OCI-LY7 (cell line): Measurements from ENCODE around the gene SNX24. TPM values are rescaled to one million over a fixed set of nuclear protein-coding genes. Genes with fewer than 3 reads are reported as not detected.

Experiments used
- BruUV-seq: library from RNA; stranded (reverse); fragments of 400-500 nt; replicated peaks from 2 replicates; lab custom pipeline; 2021; lab: Mats Ljungman, UMichigan
- CTCF ChIA-PET: fragments of 300-600 bp; sonication (Branson Sonifier 250); formaldehyde crosslinking; loops from one replicate; lab custom pipeline; 2022; ENCODE audit warnings: antibody characterized with exemption; ENCODE audit not compliant: unreplicated experiment; lab: Charles Lee
- POLR2A ChIA-PET: fragments of 300-600 bp; sonication (Branson Sonifier 250); formaldehyde crosslinking; loops from one replicate; lab custom pipeline; 2022; ENCODE audit warnings: antibody characterized with exemption; lab: Charles Lee
- DNase-seq: peaks from one replicate; pipeline ENCODE4 v3.0.0-alpha.2; 2015; ENCODE audit warnings: low spot score
- H2AFZ ChIP-seq: fragments of 200-600 bp; sonication (generic), shearing (Covaris generic); 2 replicates; pipeline ENCODE4 v1.6.1; 2014; ENCODE audit warnings: mild to moderate bottlenecking, antibody characterized with exemption, low read length, moderate library complexity
- H3K27ac ChIP-seq: fragments of 200-600 bp; sonication (generic); 2 replicates; pipeline ENCODE4 v1.5.1; 2014; ENCODE audit warnings: mixed run types, low read depth, mild to moderate bottlenecking, moderate library complexity, low read length, inconsistent platforms; ENCODE audit not compliant: poor library complexity, severe bottlenecking
- H3K36me3 ChIP-seq: fragments of 200-600 bp; sonication (generic); 2 replicates; pipeline ENCODE4 v1.6.1; 2014; ENCODE audit warnings: mild to moderate bottlenecking, antibody characterized with exemption, low read length, moderate library complexity, mixed read lengths; ENCODE audit not compliant: insufficient read depth
- H3K4me1 ChIP-seq: fragments of 200-600 bp; sonication (generic); 2 replicates; pipeline ENCODE4 v1.5.1; 2014; ENCODE audit warnings: mild to moderate bottlenecking, low read length; ENCODE audit not compliant: insufficient read depth, poor library complexity, severe bottlenecking
- H3K4me2 ChIP-seq: fragments of 200-600 bp; sonication (generic); 2 replicates; pipeline ENCODE4 v1.6.1; 2014; ENCODE audit warnings: mild to moderate bottlenecking, low read length
- H3K4me3 ChIP-seq: fragments of 200-600 bp; sonication (generic); 2 replicates; pipeline ENCODE4 v1.5.1; 2014; ENCODE audit warnings: mild to moderate bottlenecking, low read depth, low read length; ENCODE audit not compliant: poor library complexity, severe bottlenecking
- H3K79me2 ChIP-seq: fragments of 200-600 bp; sonication (generic); 2 replicates; pipeline ENCODE4 v1.6.1; 2016; ENCODE audit warnings: low read depth, mild to moderate bottlenecking, low read length, moderate library complexity, mixed read lengths; ENCODE audit not compliant: insufficient read depth
- H3K9me2 ChIP-seq: fragments of 200-600 bp; sonication (generic); 2 replicates; pipeline ENCODE4 v1.6.1; 2016; ENCODE audit warnings: mild to moderate bottlenecking, low read length, mixed read lengths; ENCODE audit not compliant: insufficient read depth
- H3K9me3 ChIP-seq: fragments of 200-600 bp; sonication (generic); 2 replicates; pipeline ENCODE4 v1.6.1; 2014; ENCODE audit warnings: mild to moderate bottlenecking, mixed run types, low read length, mixed read lengths
- H4K20me1 ChIP-seq: fragments of 200-600 bp; sonication (generic); 2 replicates; pipeline ENCODE4 v1.6.1; 2014; ENCODE audit warnings: mild to moderate bottlenecking, antibody characterized with exemption, low read length, moderate library complexity, mixed read lengths; ENCODE audit not compliant: insufficient read depth
- CTCF ChIP-seq: fragments of 200-600 bp; sonication (generic); conservative IDR thresholded peaks from 2 replicates; pipeline ENCODE4 v1.5.1; 2014; ENCODE audit warnings: mild to moderate bottlenecking, antibody characterized with exemption, low read length, moderate library complexity, mixed read lengths
- EZH2phosphoT487 ChIP-seq: fragments of 200-600 bp; sonication (generic); IDR thresholded peaks from 2 replicates; pipeline ENCODE4 v1.6.1; 2018; ENCODE audit warnings: low read depth, borderline replicate concordance, mild to moderate bottlenecking, mixed run types, antibody characterized with exemption, low read length, moderate library complexity, mixed read lengths
- intact Hi-C: fragments of 100-400 bp; cut with micrococcal nuclease; formaldehyde crosslinking; loops from one replicate; pipeline ENCODE4 v1.10.0; 2022; ENCODE audit not compliant: unreplicated experiment
- total RNA-seq, 2 experiments: library from RNA; depleted of rRNA in 1 of 2; stranded (reverse); fragments of >200 nt in 1 of 2; shearing (Covaris generic) in 1 of 2; gene quantifications; 2 replicates each; pipeline ENCODE4 v1.2.3, GENCODE V29; 2014 to 2022

SNX24 gene
- total RNA-seq, 2 experiments from 2014 or later: 6.9 to 14.5 TPM

GRCh38 chr5:122999947-123000563, 154.6 kb downstream of the SNX24 start:
- Histone ChIP-seq H3K9me3 (no peaks in the 10 kb centered on the region), H3K4me3 (no peak overlapping the region), H3K4me1 (no peaks in the 10 kb centered on the region), H3K27ac (no peak overlapping the region), H3K9me2 (no peaks in the 10 kb centered on the region), H3K36me3 (no peaks in the 10 kb centered on the region), H2AFZ (no peak overlapping the region), H3K79me2 (no peaks in the 10 kb centered on the region), H4K20me1 (no peaks in the 10 kb centered on the region), H3K4me2 (no peak overlapping the region)
- DNase-seq: peak; percentile 47
- intact Hi-C loops: loop anchor here (5.0 kb wide), 1 partner anchor 298 kb away; no protein-coding TSS in a partner anchor
- TF ChIP-seq EZH2phosphoT487 (no peak), CTCF (peak; percentile 78)
- BruUV-seq: no TSS peak
- ChIA-PET CTCF (no interaction called here), POLR2A (no interaction called here)

GRCh38 chr5:123000731-123001130, 155.3 kb downstream of the SNX24 start:
- no TSS peak for BruUV-seq
- no peak overlapping the region for H3K4me3 ChIP-seq
- ChIA-PET POLR2A (no interaction called here), CTCF (no interaction called here)
- H3K9me3 ChIP-seq: no peaks in the 10 kb centered on the region
- intact Hi-C loops: loop anchor here (5.0 kb wide), 1 partner anchor 298 kb away; no protein-coding TSS in a partner anchor
- H2AFZ ChIP-seq: no peak overlapping the region
- no peaks in the 10 kb centered on the region for H3K4me1 ChIP-seq
- no peaks in the 10 kb centered on the region for H3K9me2 ChIP-seq
- H3K79me2 ChIP-seq: no peaks in the 10 kb centered on the region
- TF ChIP-seq CTCF (no peak), EZH2phosphoT487 (no peak)
- no peaks in the 10 kb centered on the region for H4K20me1 ChIP-seq
- H3K36me3 ChIP-seq: no peaks in the 10 kb centered on the region
- H3K4me2 ChIP-seq: no peak overlapping the region
- no peak overlapping the region for H3K27ac ChIP-seq
- no peak for DNase-seq

GRCh38 chr5:123001808-123002207, 156.4 kb downstream of the SNX24 start:
- Histone ChIP-seq H3K36me3 (no peaks in the 10 kb centered on the region), H3K4me2 (no peak overlapping the region), H3K4me1 (no peaks in the 10 kb centered on the region), H3K79me2 (no peaks in the 10 kb centered on the region), H3K27ac (no peak overlapping the region), H4K20me1 (no peaks in the 10 kb centered on the region), H3K9me2 (no peaks in the 10 kb centered on the region), H3K9me3 (no peaks in the 10 kb centered on the region), H3K4me3 (no peak overlapping the region), H2AFZ (no peak overlapping the region)
- TF ChIP-seq EZH2phosphoT487 (no peak), CTCF (no peak)
- POLR2A ChIA-PET: no interaction called here
- no peak for DNase-seq
- CTCF ChIA-PET: no interaction called here
- no TSS peak for BruUV-seq
- intact Hi-C loops: loop anchor here (5.0 kb wide), 1 partner anchor 300 kb away; no protein-coding TSS in a partner anchor
